GM19324 (cell line): Measurements from ENCODE around the gene METAP1.
A peak's percentile ranks its signal among the peaks of the same experiment; 100 is the strongest.
"Not testable (repeated sequence)": the region's sequence is repeated elsewhere in the genome, so short reads cannot be mapped to it uniquely, and the experiment has no call there.

Experiments
- ATAC-seq: cut with Tn5 transposase; IDR thresholded peaks from one replicate; pipeline ENCODE4 v1.9.1; 2021; ENCODE audit warnings: mild to moderate bottlenecking, moderate library complexity; ENCODE audit not compliant: unreplicated experiment, low FRiP score

METAP1 gene

DNA sequence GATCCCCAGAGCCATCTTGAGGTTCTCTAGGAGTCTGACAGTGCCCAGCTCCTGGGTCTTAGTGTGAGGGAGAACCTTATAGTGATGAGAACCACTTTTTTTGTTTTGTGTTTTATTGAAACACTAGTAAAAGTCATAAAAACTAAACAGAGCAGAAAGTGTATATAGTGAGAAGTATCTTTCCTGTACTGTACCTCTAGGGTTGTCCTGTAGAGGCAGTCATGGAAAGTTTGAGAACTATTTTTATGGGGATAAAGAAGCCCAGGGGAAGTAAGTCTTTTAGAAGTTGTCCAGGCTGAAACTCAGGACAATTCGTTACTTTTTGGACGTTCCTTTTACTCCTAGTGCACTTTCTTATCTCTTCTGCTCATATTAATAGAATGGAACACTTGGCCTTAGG is 52.2 kb downstream of the METAP1 start:
- ATAC-seq, result no peak

GRCh38 chr4:99052902-99053301 is 57.4 kb downstream of the METAP1 start:
- ATAC-seq, result no peak

DNA sequence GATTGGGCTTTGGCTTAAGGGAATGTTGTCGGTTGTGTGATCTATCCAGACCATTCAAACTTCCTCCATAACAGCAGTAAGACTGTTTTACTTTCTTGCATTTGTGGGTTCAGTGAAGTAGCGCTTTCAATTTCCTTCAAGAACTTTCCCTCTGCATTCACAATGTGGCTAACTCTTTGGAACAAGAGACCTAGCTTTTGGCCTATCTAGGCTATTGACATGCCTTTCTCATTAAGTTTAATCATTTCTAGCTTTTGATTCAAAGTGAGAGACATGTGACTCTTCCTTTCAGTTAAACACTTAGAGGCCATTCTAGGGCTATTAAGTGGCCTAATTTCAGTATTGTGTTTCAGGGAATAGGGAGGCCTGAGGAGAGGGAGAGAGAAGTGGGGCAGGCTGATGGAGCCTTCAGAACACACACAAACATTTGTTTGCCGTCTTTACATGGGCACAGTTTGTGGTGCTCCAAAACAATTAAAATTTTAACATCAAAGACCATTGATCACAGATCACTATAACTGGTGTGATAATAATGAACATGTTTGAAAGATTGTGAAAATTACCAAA is 59.0 kb downstream of the METAP1 start:
- ATAC-seq, result no peak

DNA sequence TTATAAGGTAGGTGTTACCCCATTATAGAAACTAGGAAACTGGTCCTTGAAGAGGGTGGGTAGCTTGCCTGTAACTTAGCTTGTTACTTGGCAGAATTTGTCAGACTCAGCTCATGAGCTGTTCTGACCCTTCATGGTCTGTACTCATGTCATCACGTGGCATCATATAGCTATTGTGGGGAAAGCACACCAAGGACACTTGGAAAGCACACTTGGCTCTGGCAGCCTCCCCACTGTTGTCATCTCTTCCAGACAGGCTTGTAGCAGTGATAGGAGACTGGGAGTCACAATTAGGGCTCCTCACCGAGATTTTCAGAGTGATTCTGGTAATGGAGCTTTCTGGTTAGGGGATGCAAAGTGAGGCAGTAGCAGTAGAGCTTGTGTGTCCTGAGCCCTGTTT is 62.7 kb downstream of the METAP1 start:
- ATAC-seq, result no peak

- no peak for ATAC-seq
Observed at GRCh38 chr4:99059550-99059949, 64.0 kb downstream of the METAP1 start.

DNA sequence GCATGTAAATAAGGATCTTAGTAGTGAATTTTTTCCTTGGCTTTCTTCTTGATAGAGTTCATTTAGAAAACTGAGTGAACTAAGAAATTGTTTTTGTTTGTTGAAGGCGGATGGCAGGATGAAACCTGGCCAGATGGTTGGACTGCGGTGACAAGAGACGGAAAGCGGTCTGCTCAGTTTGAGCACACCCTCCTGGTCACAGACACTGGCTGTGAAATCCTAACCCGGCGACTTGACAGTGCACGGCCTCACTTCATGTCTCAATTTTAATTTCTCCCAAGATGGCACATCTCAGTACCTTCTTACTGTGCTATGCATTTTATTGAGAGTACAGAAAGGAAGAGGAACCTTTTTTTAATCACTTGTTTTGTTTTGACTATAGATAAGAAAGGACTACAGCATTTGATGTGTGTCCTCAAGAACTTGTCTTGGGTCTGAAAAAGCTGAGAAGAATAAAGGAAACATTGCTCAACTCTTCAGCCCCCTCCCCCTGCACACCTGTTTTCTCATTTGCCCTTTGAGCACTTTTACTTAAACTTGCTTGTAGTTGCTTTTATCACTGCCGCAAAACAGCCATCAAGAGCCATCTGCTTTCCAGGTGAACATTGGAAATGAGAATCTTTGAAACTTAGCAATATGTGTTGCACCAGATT is 65.7 kb downstream of the METAP1 start:
- ATAC-seq, result no peak

DNA sequence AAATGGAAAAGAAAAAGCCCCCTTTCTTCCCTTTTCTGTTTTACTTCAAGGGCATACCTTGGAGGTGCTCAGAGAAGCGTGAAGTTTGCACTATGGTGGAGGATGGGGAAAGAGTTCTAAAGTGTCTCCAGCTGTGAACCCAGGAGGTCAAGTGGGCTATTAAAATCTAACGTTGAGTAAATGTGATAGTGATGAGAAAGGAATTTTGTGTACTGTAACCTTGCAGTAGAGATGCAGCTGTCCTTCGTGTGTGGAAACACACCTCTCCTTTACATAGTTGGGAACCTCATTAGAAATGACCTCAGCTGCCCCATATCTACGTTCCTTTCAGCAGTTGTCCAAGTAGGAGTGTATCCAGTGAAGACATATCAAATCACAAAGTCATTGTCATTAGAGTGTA is 66.6 kb downstream of the METAP1 start:
- no peak for ATAC-seq

GRCh38 chr4:99065521-99065920 is 70.0 kb downstream of the METAP1 start:
- not testable (repeated sequence) for ATAC-seq

DNA sequence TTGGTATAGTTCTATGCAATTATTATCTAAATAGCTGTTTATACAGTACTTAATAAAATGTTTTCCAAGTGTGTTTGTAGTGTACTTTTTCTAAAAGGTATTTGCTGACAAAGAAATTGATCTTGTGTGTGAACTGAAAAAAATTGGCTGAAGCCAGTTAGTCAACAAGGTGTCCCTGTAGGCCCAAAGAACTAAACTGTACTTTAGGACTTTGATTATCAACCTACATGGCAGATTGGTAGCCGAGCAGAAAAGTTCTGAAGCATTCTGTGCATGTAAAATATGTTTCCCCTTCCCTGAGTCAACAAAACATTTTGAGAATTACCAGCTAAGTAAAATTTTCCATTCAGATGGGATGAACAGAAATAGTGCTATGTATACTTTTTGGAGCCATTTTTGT is 72.1 kb downstream of the METAP1 start:
- ATAC-seq, result no peak

DNA sequence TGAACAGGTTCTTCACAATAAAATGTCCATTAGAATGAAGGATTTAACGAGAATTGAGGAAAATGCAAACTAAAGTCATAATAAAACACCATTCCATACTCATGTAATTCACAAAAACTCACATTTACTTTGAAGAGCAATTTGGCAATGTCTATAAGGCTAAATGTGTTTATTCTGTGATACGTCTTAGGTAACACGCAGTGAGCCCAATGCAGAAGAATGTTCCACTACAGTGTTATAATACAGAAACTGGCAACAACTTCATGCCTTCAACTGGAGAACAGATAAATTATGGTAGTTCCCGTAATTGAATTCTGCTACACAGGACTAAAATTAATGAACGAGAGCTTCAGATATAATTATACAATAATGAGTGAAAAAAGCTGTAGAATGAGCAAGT is 75.6 kb downstream of the METAP1 start:
- no peak for ATAC-seq

- ATAC-seq, result no peak
Observed at GRCh38 chr4:99074816-99075215, 79.3 kb downstream of the METAP1 start.

DNA sequence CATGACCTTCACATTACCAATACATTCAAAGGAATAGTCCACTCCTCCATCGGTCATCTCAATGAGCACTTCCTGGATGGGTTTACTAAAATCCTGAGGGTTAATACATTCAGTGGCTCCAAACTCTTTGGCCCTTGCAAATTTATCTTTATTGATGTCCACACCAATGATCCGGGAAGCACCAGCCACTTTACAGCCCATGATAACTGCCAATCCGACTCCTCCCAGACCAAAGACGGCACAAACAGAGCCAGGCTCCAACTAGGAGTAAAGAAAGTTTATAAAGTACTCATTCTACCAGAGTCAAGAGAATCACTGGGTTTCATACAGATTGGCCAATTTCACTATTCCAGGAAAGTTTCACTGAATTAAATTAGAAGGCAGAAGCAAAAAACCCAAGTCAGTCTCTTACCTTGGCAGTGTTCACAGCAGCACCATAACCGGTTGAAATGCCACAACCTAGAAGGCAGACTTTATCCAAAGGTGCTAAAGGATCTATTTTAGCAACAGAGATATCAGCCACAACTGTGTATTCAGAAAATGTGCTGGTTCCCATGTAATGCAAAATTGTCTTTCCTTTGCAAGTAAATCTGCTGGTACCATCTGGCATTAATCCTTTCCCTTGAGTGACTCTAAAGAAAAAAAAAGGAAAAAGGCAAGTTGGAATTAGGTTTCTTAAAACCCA is 80.9 kb downstream of the METAP1 start:
- no peak for ATAC-seq

GRCh38 chr4:99077177-99077576 is 81.7 kb downstream of the METAP1 start:
- no peak for ATAC-seq

GRCh38 chr4:99078336-99078735 is 82.8 kb downstream of the METAP1 start:
- ATAC-seq, result no peak

GRCh38 chr4:99078931-99079624 is 83.6 kb downstream of the METAP1 start:
- ATAC-seq, result no peak

GRCh38 chr4:99079625-99080295 is 84.2 kb downstream of the METAP1 start:
- no peak for ATAC-seq

- ATAC-seq, result not testable (repeated sequence)
Observed at GRCh38 chr4:99080869-99081268, 85.3 kb downstream of the METAP1 start.

DNA sequence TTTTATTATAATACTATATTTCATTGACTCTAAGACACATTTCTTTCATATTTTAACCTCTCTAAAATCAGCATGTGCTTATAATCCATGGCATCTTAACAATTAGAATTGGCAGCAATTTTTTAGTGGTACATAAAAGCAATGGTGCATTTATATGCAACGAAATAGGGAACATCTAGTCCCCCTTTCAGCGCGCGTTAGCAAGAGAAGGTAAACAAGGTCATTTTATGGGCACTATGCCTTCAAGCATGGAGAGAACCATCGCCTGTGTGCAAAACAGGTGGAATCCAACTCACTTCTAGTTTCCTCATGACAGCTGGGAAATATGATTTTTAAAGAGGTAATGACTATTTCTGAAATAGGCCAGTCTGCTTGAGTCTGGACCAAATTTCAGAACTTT is 86.7 kb downstream of the METAP1 start:
- no peak for ATAC-seq

DNA sequence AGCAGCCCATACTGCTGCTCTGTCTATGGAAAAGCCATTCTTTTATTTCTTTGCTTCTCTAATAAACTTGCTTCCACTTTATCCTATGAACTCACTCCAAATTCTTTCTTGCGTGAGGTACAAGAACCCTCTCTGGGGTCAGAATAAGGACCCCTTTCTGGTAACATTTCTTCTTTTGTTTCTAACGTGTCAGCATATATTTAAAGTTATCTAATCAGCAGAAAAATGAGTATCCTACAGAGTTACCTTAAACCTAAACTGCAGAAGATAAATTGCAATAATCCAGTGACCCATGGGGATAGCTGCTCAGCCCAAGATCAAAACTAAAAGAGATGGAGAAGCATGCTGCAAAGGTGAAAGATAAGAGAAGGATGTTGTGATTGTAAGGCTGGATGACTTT is 89.1 kb downstream of the METAP1 start:
- no peak for ATAC-seq

DNA sequence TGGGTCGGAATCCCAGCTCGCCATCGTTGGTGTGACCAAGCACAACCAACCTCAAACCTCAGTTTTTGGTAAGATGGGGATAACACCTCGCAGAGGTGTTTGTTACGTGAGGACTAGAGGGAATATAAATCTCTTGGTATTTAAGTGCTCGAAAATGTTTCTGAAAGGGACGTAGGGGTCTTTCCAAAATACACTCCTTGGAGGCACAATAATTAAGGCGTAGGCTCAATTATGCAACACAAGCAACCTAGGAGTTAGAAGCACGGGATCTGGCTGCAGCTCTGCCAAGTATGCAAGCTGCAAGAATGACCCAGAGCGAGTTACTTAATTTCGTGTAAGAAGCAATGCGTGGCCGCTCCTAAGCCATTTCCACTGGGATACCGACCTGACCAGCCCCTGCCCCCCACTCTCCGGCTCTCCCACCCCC is 92.5 kb downstream of the METAP1 start:
- ATAC-seq, result peak; percentile 21
